ENCODE measurements around the gene ETHE1.

DNA sequence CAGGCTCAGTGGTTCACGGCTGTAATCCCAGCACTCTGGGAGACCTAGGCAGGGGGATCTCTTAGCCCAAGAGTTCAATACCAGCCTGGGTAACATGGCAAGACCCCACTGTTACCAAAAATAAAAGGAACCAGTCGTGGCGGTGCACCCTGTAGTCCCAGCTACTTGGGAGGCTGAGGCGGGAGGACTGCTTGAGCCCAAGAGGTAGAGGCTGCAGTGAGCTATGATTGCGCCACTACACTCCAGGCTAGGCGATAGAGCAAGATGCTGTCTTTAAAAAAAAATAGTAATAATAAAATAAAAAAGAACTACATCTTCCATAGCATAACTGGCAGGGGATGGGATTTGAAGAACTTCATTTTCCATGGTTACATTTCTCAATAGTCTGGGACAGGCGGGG is 64.6 kb downstream of the ETHE1 start:
- TF ChIP-seq, protein P1, sequence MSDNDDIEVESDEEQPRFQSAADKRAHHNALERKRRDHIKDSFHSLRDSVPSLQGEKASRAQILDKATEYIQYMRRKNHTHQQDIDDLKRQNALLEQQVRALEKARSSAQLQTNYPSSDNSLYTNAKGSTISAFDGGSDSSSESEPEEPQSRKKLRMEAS (IDR thresholded peaks at IDR 0.05): no peak
- TF ChIP-seq POLR2AphosphoS5 (IDR thresholded peaks at IDR 0.05; ENCODE audit: low read depth, low read length): no peak
- TF ChIP-seq, protein P2, sequence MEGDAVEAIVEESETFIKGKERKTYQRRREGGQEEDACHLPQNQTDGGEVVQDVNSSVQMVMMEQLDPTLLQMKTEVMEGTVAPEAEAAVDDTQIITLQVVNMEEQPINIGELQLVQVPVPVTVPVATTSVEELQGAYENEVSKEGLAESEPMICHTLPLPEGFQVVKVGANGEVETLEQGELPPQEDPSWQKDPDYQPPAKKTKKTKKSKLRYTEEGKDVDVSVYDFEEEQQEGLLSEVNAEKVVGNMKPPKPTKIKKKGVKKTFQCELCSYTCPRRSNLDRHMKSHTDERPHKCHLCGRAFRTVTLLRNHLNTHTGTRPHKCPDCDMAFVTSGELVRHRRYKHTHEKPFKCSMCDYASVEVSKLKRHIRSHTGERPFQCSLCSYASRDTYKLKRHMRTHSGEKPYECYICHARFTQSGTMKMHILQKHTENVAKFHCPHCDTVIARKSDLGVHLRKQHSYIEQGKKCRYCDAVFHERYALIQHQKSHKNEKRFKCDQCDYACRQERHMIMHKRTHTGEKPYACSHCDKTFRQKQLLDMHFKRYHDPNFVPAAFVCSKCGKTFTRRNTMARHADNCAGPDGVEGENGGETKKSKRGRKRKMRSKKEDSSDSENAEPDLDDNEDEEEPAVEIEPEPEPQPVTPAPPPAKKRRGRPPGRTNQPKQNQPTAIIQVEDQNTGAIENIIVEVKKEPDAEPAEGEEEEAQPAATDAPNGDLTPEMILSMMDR (IDR thresholded peaks at IDR 0.05; ENCODE audit: control extremely low read depth in 1 of 3, insufficient read depth in 1 of 3, low read depth in 1 of 3, low read length in 3 of 3): no peak
- TF ChIP-seq YY1 (IDR thresholded peaks at IDR 0.05; ENCODE audit: low read depth, low read length): no peak
- TF ChIP-seq JUN (IDR thresholded peaks at IDR 0.05; ENCODE audit: low read depth, low read length): no peak
- no peak for TF ChIP-seq EZH2 (IDR thresholded peaks at IDR 0.05; ENCODE audit: low read depth, low read length, severe bottlenecking)
- TF ChIP-seq CHD2 (IDR thresholded peaks at IDR 0.05; ENCODE audit: low read length): no peak
- no peak for TF ChIP-seq SP1 (IDR thresholded peaks at IDR 0.05; ENCODE audit: low read depth, low read length)
- no peak for TF ChIP-seq POLR2A (IDR thresholded peaks at IDR 0.05; ENCODE audit: control extremely low read depth in 1 of 2, low read depth in 2 of 2, low read length in 2 of 2)
- TF ChIP-seq, protein P3, sequence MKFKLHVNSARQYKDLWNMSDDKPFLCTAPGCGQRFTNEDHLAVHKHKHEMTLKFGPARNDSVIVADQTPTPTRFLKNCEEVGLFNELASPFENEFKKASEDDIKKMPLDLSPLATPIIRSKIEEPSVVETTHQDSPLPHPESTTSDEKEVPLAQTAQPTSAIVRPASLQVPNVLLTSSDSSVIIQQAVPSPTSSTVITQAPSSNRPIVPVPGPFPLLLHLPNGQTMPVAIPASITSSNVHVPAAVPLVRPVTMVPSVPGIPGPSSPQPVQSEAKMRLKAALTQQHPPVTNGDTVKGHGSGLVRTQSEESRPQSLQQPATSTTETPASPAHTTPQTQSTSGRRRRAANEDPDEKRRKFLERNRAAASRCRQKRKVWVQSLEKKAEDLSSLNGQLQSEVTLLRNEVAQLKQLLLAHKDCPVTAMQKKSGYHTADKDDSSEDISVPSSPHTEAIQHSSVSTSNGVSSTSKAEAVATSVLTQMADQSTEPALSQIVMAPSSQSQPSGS (IDR thresholded peaks at IDR 0.05; ENCODE audit: low read length): no peak
- TF ChIP-seq TBP (IDR thresholded peaks at IDR 0.05; ENCODE audit: low read depth, low read length): no peak
- TF ChIP-seq, protein P4, sequence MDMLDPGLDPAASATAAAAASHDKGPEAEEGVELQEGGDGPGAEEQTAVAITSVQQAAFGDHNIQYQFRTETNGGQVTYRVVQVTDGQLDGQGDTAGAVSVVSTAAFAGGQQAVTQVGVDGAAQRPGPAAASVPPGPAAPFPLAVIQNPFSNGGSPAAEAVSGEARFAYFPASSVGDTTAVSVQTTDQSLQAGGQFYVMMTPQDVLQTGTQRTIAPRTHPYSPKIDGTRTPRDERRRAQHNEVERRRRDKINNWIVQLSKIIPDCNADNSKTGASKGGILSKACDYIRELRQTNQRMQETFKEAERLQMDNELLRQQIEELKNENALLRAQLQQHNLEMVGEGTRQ (IDR thresholded peaks at IDR 0.05; ENCODE audit: low read length): no peak
- no peak for TF ChIP-seq SRF (IDR thresholded peaks at IDR 0.05; ENCODE audit: low read depth, low read length)

Measured in H1 (cell line).